Ramos (cell line): ENCODE results near the gene SVEP1.

Source experiments
- in situ Hi-C: fragments of 300-500 bp; cut with MboI; formaldehyde crosslinking; loops from one replicate; pipeline ENCODE4 v1.14.3; 2022; ENCODE audit warnings: low sequenced_read_pairs; ENCODE audit not compliant: unreplicated experiment

The SVEP1 gene

DNA sequence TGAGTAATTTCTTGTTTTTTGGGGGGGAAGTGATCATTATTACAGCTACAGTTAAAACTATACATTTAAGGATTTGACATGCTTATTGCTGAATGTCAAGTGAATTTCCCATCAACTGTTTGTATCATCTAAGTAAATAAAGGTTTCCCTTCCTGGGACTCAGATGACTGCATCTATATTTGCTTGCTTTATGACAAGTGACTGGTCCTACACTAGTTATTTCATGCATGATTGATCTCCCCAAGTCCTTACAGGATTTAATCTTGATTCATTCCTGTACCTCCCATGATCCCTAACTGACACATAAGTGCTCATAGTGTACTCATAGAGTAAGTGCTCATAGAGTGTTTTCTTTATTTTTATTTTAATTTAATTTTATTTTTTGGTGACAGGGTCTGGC is 244.7 kb downstream of the SVEP1 start:
- in situ Hi-C loops = no loop called here

DNA sequence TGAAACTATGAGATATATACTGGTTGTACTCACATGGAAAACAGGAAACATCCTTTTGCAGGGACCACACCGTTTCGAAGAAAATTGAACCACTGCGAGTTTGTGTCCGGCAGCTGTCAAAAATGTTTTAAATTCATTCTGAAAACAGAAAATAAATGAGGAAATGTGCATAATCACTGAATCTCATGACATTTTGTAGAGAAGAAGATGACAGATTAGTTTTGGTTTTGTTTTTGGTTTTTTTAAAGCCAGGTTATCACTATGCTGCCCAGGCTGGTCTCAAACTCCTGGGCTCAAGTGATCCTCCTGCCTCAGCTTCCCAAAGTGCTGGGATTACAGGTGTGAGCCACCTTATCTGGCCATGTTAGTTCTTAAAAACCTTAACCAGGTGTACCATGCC is 245.4 kb downstream of the SVEP1 start:
- in situ Hi-C loops = no loop called here

DNA sequence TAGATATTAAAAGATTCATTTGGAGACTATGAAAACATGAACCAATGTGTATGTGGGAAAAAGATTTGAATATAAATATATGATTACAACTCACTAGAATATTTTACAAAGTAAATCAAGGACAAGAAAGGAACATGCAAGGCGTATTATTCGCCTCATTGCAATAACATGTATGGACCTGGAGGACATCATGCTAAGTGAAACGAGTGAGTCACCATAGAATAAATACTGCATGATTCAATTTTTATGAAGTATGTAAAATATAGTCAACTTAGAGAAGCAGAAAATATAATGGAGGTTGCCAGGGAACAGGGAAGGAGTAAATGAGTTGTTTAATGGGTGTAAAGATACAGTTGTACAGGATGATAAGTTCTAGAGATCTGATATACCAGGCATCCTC is 246.8 kb downstream of the SVEP1 start:
- in situ Hi-C loops = no loop called here

DNA sequence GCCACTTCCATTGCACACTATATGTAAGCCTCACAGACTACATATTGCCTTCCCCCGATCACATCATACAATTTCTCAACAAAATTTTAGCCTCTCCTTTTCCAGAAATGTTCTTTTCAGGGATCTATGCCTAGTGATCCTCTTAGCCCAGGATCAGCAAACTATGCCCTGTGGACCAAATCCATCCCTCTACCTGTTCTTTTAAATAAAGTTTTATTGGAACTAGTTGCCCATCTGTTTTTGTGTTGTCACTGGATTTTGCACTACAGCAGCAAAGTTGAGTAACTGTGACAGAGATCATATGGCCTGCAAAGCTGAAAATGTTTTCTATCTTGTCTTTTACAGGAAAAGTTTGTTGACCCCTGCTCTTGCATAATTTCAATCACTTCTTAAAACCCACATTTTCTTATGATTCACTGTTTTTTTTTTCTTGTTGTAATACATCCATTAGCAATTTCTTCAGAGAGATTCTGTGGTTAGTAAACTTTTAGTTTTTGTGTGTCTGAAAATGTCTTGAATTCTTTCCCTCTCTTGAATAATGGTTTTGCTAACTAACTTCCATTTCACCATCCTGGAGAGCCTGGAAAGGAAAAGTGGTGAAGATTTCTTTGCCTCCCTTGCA is 248.9 kb downstream of the SVEP1 start:
- in situ Hi-C loops = no loop called here

DNA sequence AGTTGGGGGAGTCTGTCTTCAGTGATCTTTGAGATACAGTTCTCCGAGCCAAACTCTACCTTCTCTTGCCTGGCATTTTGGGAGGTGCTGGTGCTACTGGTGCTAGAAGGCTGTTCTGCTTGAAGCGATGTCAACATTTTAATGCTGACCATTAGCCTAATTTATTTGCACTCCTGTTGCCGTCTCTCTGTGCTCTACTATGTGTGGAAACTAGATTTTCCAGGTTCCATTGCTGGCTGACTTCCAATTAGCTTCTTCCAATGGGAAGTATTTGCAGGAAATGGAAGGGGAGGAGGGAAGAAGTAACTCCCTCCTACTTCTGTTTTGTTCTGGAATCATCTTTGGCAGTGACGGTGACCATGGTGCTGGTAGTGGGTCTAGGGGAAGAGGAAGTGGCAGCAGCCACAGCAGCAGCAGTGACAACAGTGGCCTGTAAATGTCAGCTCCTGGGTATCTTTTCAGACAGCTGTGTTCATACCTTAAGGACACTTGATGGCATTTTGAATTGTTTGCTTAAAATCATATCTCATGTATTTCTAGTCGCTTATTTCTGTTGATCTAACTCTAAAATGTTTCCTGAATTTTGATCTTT is 249.8 kb downstream of the SVEP1 start:
- in situ Hi-C loops = no loop called here

DNA sequence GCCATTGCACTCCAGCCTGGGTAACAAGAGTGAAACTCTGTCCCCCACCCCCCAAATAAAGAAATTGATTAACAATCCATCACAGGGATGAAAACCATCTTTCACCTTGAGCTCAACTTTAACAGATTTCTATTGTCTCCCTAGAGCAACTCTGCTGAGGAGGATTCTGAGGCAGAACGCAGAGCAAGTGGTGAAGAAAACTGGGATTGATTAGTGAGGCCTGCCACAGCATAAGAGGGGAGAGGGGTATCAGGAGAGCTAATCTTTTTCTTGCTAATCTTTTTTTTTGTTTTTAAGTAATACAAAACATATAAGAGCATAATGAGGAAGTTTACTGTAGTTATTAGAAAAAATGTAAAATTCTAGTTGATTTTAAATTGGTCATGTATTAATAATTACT is 250.8 kb downstream of the SVEP1 start:
- in situ Hi-C loops = no loop called here

DNA sequence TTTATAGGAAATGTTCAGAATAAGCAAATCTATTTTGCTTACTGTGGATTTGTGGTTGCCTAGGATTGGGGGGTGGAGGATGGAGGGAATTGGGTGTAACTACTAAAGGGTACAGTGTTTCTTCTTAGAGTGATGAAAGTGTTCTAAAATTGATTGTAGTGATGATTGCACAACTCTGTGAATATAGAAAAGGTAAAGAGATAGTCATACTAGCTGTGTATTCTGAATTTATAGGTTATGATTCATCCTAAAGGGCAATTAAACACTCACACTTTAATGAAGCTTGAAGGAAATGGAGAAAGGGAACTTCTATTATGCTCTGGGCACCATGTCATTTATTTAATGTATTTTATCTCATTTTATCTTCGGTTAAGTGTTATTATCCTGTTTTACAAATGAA is 251.8 kb downstream of the SVEP1 start:
- in situ Hi-C loops = no loop called here

DNA sequence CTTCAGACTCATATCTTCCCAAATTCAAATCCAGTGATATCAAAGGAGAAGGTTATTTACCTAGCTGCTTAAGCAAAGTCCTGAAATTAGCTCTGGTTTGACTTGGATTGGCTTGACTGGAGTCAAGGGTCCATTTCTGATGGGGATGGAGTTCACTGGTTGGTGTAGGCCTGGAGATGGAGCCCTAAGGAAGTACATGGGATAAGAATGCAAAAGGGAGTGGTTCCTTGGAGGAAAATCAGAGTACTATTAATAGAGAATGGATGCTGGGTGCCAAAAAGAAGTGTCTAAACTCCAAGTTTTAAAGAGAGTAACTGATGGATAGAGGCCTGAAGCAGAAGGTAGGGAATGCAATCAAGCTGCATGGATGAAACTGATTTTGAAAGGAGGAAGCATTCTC is 255.7 kb downstream of the SVEP1 start:
- in situ Hi-C loops = no loop called here

DNA sequence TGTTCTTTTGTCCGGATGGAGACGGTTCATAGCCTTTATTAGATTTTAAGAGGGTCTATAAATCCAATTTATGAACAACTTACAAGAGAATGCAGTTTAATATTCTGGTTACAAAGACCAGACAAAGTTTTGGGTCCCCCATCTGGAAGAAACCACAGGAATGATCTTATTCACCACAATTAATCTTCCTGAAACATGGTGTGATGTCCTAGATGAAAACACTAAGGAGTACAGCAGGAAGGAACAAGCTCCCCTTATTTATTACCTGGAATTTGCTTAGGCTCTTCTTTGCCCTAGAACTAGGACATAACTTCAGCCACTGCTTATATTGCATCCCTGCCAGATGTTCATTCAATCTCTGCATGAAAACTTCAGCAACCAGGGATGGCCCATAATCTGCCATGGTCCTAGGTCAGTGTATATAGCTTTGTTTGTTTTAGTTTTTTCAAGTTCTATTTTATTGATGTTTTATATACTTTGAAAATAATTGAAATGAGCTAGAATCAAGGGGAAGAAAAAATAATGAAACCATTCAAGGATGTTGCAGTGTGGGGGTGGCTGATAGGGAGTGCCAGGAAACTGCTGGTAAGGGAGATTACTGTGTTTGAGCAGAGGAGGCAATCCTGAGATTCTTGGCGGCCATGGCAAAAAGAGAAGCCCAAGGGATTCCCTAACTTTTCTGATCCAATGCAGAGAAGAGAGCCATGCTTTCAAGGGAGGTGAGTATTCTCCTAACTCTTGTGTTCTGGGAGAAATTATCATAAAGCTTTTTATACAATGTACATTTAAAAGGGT is 258.7 kb downstream of the SVEP1 start:
- in situ Hi-C loops = no loop called here

DNA sequence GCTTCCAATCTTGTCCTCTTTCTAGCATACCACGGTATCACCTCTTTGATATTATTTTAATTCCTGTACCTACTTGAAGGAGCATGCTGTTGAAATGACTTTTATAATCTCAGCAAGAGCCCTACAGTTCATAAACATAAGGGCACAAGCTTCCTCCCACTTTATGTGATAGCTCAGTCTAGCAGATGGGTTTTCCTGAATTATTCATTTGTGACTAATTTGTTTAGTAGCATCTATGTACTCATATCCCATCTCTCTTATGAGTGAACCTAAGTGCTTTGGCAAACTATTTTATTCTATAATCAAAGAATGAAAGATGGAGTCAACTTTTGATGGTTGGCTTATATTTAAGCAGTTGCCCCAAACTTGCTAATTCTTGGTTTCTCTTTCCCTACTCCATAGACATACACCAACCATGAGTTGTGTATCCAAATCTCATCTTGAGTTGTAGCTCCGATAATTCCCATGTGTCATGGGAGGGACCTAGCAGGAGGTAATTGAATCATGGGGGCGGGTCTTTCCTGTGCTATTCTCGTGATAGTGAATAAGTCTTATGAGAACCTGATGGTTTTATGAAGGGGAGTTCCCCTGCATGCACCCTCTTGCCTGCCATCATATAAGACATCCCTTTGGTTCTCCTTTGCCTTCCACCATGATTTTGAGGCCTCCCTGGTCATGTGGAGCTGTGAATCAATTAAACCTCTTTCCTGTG is 259.6 kb downstream of the SVEP1 start:
- in situ Hi-C loops = no loop called here

DNA sequence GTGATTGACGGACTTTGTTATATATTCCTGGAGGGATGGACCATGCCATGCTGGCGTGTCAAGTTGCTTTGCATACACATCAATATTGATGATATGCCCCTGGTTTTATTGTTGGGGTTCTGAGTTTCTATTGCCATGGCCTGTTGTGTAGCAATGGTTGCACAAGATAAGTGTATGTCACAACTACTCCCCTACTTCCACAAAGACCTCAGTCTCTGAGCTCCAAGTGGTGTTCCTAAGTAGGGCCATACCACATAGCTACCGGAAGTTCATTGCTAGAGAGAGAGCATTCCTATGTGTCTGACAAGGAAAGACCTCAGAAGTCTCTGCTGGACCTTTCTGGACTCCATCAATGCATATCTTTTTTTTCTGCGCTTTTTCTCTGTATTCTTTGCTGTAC is 261.6 kb downstream of the SVEP1 start:
- in situ Hi-C loops = no loop called here

DNA sequence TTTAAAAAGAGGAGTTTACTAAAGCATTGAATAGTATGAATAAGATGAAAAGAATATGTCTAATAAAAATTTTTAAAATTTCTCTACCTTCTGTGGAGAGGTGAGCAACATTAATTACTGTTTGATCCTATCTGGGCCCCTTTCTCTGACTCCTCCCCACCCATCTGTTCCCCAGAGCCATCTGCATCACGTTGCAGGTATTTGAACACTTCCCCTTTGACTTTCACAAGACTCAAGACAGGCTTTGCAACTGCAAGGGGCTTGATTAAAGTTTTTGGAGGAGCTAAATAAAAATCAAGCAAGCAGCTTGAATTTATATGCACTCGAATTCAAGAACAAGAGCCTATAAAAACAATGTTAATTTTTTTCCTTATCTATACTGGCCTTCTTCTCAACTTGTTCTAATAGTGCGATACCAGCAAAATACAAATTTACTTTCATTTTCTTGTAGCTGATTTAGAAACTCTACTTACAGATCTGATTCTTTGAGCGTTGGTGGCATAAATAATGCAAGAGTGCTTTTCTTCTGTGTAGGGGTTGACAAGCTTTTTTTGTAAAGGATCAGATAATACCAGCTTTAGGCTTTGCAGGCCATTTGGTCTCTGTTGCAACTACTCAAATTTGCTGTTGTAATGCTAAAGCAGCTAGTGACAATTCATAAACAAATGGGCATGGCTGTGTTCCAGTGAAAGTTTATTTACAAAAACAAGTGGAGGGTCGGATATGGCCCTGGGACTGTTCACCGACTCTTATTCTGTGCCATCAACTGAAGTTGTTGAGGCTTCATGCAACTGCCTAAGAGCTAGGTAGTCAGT is 263.1 kb downstream of the SVEP1 start:
- in situ Hi-C loops = no loop called here
